A673 (cell line): ENCODE data around the gene C5orf52.

Source experiments
- CTCF ChIP-seq: fragments of 300-800, 200-600 bp; sonication (generic); conservative IDR thresholded peaks from 2 replicates; pipeline ENCODE4 v1.5.1; 2017; ENCODE audit warnings: low read depth, mild to moderate bottlenecking, antibody characterized with exemption, low read length, moderate library complexity, mixed read lengths
- EZH2 ChIP-seq: fragments of 200-600 bp; sonication (generic); IDR thresholded peaks from 2 replicates; pipeline ENCODE4 v1.6.1; 2017; ENCODE audit warnings: borderline replicate concordance, low read depth, mild to moderate bottlenecking, mixed read lengths, antibody characterized with exemption, low read length; ENCODE audit not compliant: poor library complexity, severe bottlenecking

DNA sequence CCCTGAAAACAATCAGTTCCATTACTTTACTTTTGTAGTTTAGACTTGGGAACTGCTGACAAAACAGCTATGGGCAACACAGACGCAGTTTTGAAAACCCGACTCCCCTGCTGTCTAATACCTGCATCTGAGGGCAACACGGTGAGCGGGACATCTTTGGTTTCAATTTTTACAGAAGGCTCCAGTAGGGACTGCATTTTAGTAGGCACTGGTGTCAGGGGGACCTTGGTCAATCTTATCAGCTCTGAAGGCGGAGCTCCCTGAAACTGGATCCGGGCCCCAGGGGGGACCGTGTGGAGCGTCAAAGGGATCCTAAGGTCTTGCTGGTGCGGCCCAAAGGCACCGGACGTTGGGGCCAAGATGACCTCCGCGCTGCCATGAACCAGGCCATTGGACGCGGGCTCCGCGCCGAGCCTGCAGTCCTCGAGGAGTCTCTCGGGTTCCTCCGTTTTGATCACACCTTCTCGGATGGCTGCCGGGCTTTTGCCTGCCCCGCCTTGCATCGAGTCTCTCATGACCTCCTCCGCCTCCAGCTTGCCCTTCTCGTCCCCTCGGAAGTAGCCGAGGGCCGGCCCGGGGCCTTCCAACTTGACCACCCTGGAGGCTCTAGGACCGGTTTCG is 20.2 kb upstream of the C5orf52 start:
- no peak for TF ChIP-seq EZH2
- TF ChIP-seq CTCF = no peak
